ENCODE results near the gene COL18A1.

The COL18A1 gene

DNA sequence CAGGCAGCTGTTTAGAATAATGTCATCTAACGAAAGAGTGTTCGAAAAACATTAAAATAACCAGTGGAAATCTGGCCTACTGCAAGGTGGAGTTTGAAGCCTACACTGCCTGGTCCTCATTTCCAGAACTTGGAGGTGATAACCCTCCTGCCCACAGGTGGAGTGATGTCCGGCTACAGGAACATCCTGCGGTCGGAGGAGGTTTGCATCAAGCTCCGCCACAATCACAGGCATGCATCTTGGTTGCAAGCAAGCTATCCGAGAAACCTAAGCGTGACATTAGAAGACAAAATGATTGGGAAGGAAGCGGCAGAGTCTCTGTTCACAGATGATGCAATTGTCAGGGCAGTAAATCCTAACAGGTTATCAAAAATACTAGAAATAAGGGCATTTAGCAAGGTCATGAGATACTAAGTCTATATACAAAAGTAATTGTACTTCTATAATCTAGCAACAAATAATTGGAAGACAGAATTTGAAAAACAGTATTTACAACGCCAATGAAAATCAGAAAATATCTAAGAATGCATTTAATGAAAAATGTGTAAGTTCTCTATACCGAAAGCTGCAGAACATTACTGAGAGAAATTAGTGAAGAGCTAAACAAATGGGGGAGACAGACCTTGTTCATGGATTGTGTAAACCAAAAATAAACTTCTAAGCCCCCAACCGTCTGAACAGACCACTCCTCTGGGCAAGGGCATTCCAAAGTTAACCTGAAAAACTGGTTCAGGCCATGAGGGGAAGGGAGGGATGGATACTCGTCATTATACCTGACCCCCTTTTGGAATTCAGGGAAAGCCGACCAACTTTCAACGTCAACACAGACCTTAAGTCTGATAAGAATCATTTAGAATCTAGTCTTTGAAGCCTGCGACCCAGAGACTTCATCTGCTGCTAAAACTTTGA is 141.9 kb downstream of the COL18A1 start:
- H3K4me3 ChIP-seq (ENCODE audit: low read depth, low read length): no peak overlapping the region
- TF ChIP-seq, protein P1, sequence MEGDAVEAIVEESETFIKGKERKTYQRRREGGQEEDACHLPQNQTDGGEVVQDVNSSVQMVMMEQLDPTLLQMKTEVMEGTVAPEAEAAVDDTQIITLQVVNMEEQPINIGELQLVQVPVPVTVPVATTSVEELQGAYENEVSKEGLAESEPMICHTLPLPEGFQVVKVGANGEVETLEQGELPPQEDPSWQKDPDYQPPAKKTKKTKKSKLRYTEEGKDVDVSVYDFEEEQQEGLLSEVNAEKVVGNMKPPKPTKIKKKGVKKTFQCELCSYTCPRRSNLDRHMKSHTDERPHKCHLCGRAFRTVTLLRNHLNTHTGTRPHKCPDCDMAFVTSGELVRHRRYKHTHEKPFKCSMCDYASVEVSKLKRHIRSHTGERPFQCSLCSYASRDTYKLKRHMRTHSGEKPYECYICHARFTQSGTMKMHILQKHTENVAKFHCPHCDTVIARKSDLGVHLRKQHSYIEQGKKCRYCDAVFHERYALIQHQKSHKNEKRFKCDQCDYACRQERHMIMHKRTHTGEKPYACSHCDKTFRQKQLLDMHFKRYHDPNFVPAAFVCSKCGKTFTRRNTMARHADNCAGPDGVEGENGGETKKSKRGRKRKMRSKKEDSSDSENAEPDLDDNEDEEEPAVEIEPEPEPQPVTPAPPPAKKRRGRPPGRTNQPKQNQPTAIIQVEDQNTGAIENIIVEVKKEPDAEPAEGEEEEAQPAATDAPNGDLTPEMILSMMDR (IDR thresholded peaks at IDR 0.05; ENCODE audit: low read depth, low read length): no peak
- in situ Hi-C loops (cut with HindIII; ENCODE audit: low sequenced_read_pairs): no loop called here
- no peak for DNase-seq (ENCODE audit: low read depth, low spot score)

DNA sequence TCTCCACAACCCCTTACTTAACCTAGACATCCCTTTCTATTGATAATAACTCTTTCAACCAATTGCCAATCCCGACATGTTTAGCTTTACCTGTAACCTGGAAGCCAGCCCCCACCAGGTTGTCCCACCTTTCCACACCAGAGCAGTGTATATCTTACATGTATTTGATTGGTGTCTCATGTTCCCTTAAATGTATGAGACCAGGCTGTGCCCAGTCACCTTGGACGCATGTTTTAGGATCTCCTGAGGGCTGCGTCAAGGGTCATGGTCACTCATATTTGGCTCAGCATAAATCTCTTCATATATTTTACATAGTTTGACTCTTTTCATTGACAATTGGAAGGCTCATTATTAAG is 142.6 kb downstream of the COL18A1 start:
- DNase-seq (ENCODE audit: low read depth, low spot score): no peak
- H3K4me3 ChIP-seq (ENCODE audit: low read depth, low read length): no peak overlapping the region
- in situ Hi-C loops (cut with HindIII; ENCODE audit: low sequenced_read_pairs): no loop called here

DNA sequence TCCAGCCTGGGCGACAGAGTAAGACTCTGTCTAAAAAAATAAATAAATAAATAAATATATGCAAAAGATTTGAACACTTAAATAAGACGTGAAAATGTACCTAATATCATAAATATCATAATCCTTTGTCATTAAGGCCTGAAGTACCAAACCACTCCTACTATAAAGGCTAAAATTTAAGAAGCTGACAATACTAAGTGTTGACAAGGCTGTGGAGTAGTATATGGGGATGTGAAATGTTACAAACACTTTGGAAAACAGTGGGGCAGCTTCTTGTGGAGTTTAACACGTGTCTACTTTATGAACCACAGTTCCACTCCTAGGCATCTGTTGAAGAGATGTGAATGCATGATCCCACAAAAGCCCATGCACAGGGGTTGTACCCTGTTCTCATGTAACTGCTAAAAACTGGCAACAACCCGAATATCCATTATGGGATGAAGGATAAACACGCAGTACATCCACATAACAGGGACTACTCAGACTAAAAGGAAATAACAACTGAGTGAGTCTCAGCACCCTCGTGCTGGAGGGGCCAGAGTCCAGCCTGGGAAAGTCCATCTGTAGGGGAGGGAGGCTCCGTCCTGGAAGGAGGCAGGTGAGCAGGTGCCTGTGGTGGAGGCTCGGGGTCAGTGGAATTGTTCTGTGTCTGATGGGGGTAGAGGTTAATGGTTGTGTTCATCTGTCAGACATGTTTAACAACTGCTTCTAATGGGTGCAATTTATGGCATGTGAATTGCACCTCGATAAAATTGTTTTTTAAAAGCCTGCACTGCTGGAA is 143.9 kb downstream of the COL18A1 start:
- TF ChIP-seq, protein P1 (IDR thresholded peaks at IDR 0.05; ENCODE audit: low read depth, low read length): no peak
- no peak overlapping the region for H3K4me3 ChIP-seq (ENCODE audit: low read depth, low read length)
- no peak for DNase-seq (ENCODE audit: low read depth, low spot score)
- in situ Hi-C loops (cut with HindIII; ENCODE audit: low sequenced_read_pairs): no loop called here

More for the DNA sequence above, 142.6 kb downstream of the COL18A1 start:
- TF ChIP-seq, protein P1 (IDR thresholded peaks at IDR 0.05; ENCODE audit: low read depth, low read length): no peak

DNA sequence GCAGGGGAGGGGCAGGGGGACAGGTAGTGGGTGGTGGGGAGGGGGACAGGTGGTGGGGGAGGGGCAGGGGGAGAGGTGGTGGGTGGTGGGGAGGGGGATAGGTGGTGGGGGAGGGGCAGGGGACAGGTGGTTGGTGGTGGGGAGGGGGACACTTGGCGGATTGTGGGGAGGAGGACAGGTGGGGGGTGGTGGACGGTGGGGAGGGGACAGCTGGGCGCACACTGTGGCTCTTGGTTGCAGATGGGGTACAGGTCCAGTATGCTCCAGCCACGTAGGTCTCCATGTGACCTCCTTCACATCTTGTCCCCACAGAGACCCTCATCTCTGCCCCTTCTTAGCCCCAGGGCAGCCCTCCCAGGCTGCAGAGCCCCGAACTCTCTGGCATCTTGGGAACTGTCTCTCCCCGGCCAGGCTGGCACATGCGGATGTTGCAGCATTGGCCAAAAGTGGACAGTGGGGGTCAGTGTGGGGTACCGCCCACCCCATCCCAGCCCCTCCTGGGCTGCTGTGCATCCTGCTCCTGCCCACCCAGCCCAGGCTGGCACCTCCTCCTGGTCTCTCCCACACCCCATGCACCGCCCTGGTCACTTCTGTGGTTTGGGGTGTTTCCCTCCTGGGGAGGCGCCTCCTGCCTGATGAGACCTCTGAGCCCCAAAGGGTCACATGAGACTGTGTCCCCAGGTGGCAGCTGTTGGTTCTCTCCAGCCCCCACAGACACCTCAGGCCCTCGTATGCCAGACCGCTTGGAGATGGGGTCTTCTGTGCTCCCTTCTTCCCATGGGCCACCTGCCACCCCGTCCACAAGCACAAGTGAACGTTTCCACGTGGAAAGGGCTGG is 144.9 kb downstream of the COL18A1 start:
- in situ Hi-C loops (cut with HindIII; ENCODE audit: low sequenced_read_pairs): no loop called here
- no peak for DNase-seq (ENCODE audit: low read depth, low spot score)
- H3K4me3 ChIP-seq (ENCODE audit: low read depth, low read length): no peak overlapping the region

DNA sequence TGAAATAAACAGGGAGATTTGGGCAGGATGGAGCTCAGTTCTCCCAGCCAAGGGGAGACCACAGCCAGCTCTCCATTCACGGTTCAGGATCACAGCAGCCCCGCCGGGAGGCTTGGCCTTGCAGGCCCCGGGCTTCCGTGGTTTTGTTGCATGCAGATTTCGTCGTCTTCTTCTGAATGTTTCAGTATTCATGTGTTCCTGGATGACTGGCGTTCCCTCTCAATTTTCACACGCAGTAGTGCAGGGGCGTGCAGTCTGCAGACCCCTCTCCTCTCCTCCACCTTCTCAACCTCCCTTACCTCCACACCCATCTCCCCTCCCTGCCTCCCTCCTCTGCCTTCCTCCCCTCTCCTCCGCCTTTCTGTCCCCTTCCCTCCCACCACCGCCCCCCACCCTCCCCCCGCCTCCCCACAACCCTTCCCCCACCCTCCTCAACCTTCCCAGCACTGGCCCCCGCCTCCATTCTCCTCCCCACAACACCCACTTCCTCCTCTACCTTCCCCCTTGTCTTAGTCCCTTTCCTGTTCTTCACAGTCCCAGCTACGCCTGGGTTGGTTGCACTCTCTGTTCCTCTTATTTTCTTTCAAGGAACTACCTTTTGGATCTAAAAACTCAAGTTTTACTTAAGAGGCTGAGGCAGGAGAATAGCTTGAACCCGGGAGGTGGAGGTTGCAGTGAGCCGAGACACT is 145.7 kb downstream of the COL18A1 start:
- no peak overlapping the region for H3K4me3 ChIP-seq (ENCODE audit: low read depth, low read length)
- DNase-seq (ENCODE audit: low read depth, low spot score): no peak
- in situ Hi-C loops (cut with HindIII; ENCODE audit: low sequenced_read_pairs): no loop called here
- TF ChIP-seq, protein P1 (IDR thresholded peaks at IDR 0.05; ENCODE audit: low read depth, low read length): no peak

More for the DNA sequence above, 144.9 kb downstream of the COL18A1 start:
- TF ChIP-seq, protein P1 (IDR thresholded peaks at IDR 0.05; ENCODE audit: low read depth, low read length): no peak
